NAMALWA (cell line): ENCODE measurements around the gene KLHL8.
"Not testable (repeated sequence)": the region's sequence is repeated elsewhere in the genome, so short reads cannot be mapped to it uniquely, and the experiment has no call there.

Experiments
- DNase-seq: peaks from one replicate; pipeline ENCODE4 v3.0.0-alpha.2; 2015; ENCODE audit warnings: low spot score

KLHL8 gene

GRCh38 chr4:87171944-87172343 is 48.5 kb downstream of the KLHL8 start:
- no peak for DNase-seq

DNA sequence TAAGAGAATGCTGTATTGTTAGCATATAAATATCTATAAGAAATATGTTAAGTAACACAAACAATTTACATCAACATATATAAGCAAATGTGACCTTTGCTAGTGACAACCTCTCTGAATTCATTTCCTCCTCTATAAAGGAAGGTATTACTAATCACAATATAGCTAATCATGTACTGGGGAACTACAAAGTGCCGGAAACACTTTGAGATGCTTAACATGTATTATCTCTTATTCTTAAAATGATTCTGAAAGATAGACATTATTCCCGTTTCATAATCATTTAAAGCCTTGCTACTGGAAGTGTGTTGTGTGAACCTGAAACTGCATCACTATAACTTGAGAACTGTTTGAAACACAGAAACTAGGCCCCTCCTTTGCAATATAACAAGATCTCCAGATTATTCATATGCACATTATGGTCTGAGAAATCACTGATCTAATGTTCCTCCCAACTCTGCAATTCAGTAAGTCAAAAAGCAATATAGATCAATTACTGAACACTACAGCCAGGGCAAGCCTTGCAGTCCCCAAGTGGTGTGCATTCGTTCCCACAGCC is 54.0 kb downstream of the KLHL8 start:
- DNase-seq: no peak

GRCh38 chr4:87165892-87166291 is 54.5 kb downstream of the KLHL8 start:
- no peak for DNase-seq

GRCh38 chr4:87153078-87153870 is 67.1 kb downstream of the KLHL8 start:
- no peak for DNase-seq

- no peak for DNase-seq
These were observed 67.9 kb downstream of the KLHL8 start for GRCh38 chr4:87152310-87153041.

- DNase-seq: no peak
These were observed 68.7 kb downstream of the KLHL8 start for GRCh38 chr4:87151730-87152129.

DNA sequence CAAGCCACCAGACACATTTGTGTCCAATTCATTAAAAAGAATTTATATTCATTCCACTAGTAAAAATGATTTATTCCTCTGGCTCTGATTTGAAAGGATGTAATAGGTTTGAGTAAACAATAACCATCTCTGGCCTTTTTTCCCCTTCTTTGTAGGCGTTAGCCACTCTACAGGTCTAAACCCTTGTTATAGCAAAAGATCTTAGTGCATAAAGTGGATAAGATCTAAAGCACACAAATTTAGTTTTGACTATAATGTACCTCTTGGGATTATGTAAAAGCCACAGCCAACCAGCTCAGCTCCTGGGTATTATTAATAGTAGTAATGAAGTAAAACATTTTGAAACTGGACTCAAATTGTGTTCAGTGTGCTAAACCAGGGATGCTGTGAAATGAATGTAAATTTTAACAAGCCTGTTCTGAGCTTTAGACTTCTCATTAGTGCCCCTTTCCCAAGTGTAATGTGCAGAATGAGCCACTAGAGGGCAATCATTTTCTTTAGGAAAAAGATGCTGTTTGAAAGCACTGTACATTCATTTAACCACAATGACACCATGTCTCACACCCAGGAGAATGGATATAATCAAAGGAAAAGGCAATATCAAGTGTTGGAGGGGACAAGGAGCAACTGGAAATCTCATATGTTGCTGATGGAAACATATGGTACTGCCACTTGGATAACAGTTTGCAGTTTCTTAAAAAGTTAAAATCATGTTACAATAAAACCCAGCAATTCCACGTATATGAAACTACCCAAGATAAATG is 69.7 kb downstream of the KLHL8 start:
- DNase-seq: peak; percentile 87

DNA sequence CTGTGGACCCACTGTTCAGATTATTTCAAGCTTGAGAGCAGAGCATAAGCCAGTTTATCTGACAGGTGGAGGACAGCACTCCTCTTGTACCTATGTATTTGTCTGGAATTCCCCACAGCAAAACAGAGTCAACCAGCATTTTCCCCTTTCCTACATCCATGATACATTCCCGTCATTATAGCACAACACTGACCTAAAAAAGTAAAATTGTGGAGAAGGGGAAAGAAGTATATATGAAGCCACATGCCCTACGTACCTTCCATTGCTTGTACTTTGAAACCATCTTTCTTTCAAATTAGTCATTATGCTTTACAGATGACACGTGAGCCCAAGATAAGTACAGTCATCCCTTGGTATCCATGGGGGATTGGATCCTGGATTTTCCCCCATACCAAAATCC is 73.3 kb downstream of the KLHL8 start:
- DNase-seq: no peak

DNA sequence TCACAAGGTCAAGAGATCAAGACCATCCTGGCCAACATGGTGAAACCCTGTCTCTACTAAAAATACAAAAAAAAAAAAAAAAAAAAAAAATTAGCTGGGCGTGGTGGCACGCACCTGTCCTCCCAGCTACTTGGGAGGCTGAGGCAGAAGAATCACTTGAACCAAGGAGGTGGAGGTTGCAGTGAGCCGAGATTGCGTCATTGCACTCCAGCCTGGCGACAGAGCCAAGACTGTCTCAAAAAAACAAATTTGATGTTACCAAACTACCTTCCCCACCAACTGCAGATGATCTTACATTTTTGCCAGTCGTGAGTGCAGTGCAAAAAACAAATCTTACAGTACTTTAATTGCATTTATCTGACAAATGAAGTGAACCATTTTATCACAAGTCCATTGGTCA is 74.5 kb downstream of the KLHL8 start:
- not testable (repeated sequence) for DNase-seq

DNA sequence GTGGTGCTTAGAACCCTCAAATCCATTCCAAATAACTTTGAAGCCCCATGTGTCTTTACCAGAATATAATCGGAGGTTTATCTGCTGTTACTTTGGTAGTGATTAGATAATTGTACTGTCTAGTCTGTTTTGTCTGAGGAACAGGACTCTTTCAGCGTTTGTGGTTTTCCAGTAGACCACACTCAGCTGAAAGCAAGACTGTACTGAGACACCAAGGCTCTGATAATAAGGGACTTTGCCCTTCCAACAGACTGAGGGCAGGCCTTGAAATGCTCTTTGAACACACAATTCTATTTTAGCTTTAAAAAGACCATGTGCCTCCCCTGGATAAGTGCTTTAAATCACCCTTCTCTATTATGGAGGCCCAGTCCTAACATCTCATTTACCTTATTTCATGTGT is 76.1 kb downstream of the KLHL8 start:
- no peak for DNase-seq

DNA sequence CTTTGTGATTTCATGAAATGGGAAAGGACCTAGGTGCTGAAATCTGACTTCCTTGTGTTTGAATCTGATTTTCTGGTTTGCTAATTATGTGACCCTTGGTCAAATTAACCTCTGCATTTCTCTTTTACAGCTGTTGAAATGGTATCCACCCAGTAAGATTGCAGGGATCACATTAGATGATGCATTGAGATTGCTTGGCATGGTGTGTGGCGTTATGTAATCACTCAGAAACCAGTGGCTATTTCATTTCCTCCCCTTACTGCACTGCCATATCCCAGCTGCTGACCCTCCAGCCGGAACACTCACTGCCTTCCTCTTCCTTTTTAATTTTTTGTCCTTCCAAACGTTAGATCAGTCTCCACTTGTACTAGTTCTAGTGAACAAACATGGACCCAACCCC is 79.0 kb downstream of the KLHL8 start:
- DNase-seq: no peak

DNA sequence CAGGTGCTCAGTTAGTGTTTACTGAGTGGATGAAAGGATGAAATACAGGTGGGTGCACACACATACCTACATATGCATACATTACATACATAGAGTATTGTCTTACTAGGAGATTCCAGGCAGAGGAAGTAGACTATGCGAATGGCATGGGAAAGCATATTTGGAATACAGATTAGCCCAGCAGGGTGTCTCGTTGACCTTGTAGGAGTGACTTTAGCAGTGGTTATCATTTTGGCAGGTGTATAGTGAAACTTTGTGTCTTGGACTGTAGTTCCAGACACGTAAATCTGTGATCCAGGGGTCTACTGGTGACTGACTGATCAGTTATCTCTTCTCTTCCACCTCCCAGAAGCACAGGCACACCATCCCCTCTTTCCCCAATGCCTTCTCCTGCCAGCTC is 86.3 kb downstream of the KLHL8 start:
- no peak for DNase-seq

DNA sequence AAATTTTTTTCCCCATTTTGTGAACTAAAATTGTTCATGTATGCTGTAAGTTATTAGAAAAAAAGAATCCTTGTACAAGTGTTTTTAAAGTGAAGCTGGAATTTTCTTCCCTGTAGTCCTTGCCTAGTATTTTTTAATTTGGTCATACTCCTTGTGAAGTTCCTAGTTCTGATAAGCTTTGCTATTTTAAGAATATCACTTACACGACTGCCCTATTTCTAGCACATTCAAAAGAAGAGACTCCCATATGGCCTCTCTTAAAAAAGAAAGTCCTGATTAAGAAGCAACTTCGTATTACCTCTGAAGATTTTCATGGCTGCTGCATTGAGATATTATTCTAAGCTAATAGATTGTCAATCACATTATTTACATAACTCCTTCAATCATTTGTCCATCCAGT is 87.2 kb downstream of the KLHL8 start:
- no peak for DNase-seq

- DNase-seq: no peak
These were observed 88.4 kb downstream of the KLHL8 start for GRCh38 chr4:87132035-87132434.

DNA sequence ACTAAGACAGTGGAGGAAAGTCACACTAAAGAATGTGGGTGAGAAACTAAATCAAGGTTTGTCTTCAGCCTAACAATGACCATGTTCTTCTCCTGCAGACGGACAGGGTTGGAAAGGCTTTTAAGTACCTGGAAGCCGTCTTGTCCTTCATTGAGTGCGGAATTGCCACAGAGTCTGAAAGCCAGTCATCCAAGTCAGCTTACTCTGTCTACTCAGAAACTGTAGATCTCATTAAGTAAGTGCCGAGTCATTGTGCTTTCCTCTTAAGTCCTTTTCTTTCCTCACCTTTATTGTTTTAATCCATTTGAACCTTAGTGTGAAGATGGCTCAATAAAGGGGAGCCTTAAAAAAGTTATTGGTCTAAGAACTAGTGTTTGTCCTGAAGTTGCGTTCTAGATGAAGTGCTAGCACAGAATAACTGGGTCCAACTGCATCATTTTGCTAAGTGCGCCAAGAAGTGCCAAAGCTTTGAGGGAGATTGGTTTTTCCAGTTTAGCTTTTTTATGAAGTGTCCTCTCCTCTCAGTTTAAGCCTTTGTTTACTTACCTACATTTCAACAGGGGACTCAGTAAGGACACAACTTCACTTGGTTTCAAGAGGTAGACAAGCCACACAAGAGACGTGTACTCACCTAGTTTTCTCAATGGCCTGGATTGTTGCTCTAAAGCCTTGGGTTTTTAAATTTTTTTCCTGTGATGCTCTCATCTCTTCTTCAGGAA is 89.3 kb downstream of the KLHL8 start:
- DNase-seq: no peak

- DNase-seq: no peak
These were observed 90.7 kb downstream of the KLHL8 start for GRCh38 chr4:87129681-87130080.

GRCh38 chr4:87128006-87128705 is 92.3 kb downstream of the KLHL8 start:
- no peak for DNase-seq

GRCh38 chr4:87126056-87126455 is 94.4 kb downstream of the KLHL8 start:
- no peak for DNase-seq

DNA sequence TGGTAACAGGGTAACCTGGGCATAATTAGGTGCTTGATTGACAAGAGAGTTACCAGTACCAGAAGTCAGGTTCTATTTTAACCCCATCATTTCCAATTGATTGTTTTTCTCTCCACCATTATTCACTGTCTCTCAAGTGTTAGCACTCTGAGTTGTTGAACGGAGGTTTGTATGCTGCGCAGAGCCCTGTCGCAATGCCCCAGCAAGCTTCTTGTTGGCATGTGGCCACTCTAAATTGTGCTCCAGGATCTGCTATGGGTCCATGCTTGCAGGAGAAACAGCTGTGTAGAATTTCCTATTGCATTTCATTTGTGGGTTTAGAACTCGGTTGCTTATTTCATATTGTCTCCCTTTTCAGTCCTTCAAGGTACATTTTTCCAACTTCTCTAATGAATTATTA is 98.2 kb downstream of the KLHL8 start:
- DNase-seq: no peak

GRCh38 chr4:87121341-87122065 is 98.9 kb downstream of the KLHL8 start:
- DNase-seq: no peak
